HFFc6 (cell line): ENCODE measurements around the gene CDH5. TPM values are rescaled to one million over a fixed set of nuclear protein-coding genes. Genes with fewer than 3 reads are reported as not detected.

ENCODE experiments used
- DNase-seq: peaks from one replicate; pipeline ENCODE4 v3.0.0-alpha.2; 2018
- H3K27ac Mint-ChIP-seq: 2 replicates; pipeline ENCODE4 v1.8.0; 2020; ENCODE audit warnings: mild to moderate bottlenecking, mixed read lengths
- H3K27me3 Mint-ChIP-seq: 2 replicates; pipeline ENCODE4 v1.8.0; 2021; ENCODE audit warnings: mild to moderate bottlenecking, moderate library complexity, mixed read lengths; ENCODE audit not compliant: insufficient read depth
- H3K36me3 Mint-ChIP-seq: 2 replicates; pipeline ENCODE4 v1.8.0; 2021; ENCODE audit warnings: low read depth, mixed read lengths
- H3K4me1 Mint-ChIP-seq: 2 replicates; pipeline ENCODE4 v1.8.0; 2020; ENCODE audit warnings: low read depth, mixed read lengths
- H3K4me3 Mint-ChIP-seq: 2 replicates; pipeline ENCODE4 v1.8.0; 2020; ENCODE audit warnings: mild to moderate bottlenecking, moderate library complexity, mixed read lengths
- H3K9me3 Mint-ChIP-seq: 2 replicates; pipeline ENCODE4 v1.8.0; 2020; ENCODE audit warnings: mild to moderate bottlenecking, mixed read lengths
- CTCF ChIP-seq: fragments of 200-600 bp; sonication (generic); IDR thresholded peaks from 2 replicates; pipeline ENCODE4 v1.5.0; 2021; ENCODE audit warnings: antibody characterized with exemption, mild to moderate bottlenecking
- total RNA-seq, 6 experiments: library from RNA; stranded (reverse); fragmentation: NEBNext Ultra II Directional; extraction: Animal tissue kit (Norgen Biotek cat#: 25700); gene quantifications; 2 replicates in 1 of 6; 3 replicates in 5 of 6; pipeline ENCODE4 v1.2.3, GENCODE V29; 2021

Gene CDH5
- total RNA-seq, 6 experiments from 2014 or later = not detected

DNA sequence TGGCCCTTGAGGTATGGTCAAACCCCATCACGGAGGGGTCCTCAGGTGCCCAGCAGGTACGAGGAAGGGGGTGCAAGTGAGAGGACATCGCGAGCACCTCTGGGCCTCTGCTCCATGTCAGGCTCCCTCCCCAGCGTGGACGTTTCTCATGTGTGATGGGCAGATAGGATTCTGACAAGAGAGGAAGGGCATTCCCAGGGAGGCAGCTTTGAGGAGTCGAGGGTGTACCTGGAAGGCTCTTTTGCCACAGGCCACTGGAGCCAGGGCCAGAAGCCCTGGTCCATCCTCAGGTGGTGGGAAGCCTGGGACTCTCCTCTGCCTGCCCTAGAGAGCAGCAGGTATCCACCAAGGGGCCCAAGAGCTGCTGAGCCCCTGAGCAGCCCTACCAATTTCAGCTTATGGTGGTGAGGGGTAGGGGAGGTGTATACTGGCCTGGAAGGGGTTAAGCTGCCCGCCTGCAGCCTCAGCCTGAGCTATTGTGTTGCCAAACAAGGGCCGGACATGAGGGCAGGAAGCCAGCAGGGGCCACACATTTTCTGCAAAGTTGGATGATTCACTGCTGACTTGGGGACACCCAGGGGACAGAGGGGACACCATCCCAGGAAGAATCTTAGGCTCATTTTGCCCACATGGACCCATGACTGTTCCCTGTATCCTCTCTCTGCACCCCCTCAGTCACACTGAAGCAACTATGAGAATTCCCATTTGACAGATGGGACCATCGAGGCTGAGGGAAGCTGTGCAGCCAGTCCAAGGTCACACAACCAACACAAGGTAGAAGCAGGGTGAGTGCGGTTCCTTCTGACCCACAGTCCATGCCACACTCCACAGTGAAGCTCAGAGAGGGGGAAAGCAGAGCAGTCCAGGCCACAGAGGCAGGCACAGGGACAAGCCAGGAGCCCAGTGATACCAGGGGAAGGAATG is 1.7 kb downstream of the CDH5 start:
- Mint-ChIP-seq H3K27ac (no peak overlapping the region), H3K4me1 (peaks cover 11% of the 10 kb centered on the region; the same call in 1 of the 2 replicates), H3K4me3 (no peak overlapping the region), H3K36me3 (no peaks in the 10 kb centered on the region), H3K9me3 (no peaks in the 10 kb centered on the region), H3K27me3 (peaks cover 27% of the 10 kb centered on the region)
- no peak for DNase-seq
- TF ChIP-seq CTCF = no peak

GRCh38 chr16:66369055-66369592 is 2.6 kb downstream of the CDH5 start:
- DNase-seq = no peak
- no peak overlapping the region for H3K4me3 Mint-ChIP-seq
- no peak overlapping the region for H3K27ac Mint-ChIP-seq

DNA sequence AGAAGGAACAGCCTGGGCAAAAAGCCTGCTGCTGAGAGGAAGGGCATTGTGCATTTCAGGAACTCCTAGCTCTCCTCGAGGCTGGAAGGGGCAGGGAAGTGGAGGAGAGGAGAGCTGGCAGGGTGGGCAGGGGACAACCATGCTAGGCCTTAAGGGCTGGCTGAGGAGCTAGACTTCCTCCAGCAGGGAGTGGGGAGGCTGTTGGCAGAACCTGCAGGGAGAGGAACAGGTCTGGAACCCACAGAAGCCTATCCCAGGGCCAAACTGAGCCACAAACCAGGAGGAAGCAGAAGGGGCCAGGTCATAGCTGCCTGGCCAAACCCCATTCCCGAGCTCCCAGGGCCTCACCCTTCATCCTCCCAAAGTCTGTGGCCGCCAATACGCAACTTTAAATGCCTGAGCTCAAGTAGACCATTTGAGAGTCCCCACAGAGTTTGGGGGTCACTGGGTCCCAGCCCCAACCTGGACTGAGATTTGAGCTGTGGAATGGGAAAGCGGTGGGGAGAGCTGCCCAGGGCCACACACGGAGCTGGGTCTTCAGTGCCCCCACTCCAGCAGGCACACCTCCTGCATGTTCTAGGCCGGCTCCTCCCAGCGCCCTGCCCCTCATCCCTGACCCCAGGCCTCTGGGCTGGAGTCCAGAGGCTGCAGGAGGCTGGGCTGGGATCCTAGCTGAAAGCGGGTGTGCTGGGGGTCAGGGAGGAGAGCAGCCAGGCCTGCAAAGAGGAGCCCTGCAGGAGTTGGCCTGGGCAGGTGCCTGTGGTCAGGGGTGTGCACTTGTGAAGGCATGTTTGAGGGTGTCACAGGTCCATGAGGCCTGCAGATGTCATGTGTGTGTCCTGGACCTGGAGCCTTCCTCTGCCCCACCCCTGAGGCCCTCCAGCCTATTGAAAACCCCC is 4.5 kb downstream of the CDH5 start:
- Mint-ChIP-seq H3K27ac (no peak overlapping the region), H3K4me1 (no peaks in the 10 kb centered on the region), H3K9me3 (no peaks in the 10 kb centered on the region), H3K4me3 (no peak overlapping the region), H3K36me3 (no peaks in the 10 kb centered on the region), H3K27me3 (peaks cover 15% of the 10 kb centered on the region)
- DNase-seq = no peak
- no peak for TF ChIP-seq CTCF

More at GRCh38 chr16:66369055-66369592, 2.6 kb downstream of the CDH5 start:
- H3K36me3 Mint-ChIP-seq = no peaks in the 10 kb centered on the region
- H3K4me1 Mint-ChIP-seq = peaks cover 11% of the 10 kb centered on the region; the same call in 1 of the 2 replicates
- TF ChIP-seq CTCF = no peak
- H3K27me3 Mint-ChIP-seq = peaks cover 26% of the 10 kb centered on the region
- H3K9me3 Mint-ChIP-seq = no peaks in the 10 kb centered on the region

GRCh38 chr16:66372078-66372897 is 5.8 kb downstream of the CDH5 start:
- no peaks in the 10 kb centered on the region for H3K36me3 Mint-ChIP-seq
- H3K4me3 Mint-ChIP-seq = no peak overlapping the region
- no peak for TF ChIP-seq CTCF
- H3K9me3 Mint-ChIP-seq = no peaks in the 10 kb centered on the region
- peaks cover 19% of the 10 kb centered on the region for H3K27me3 Mint-ChIP-seq
- H3K4me1 Mint-ChIP-seq = no peaks in the 10 kb centered on the region
- DNase-seq = no peak
- H3K27ac Mint-ChIP-seq = no peak overlapping the region

DNA sequence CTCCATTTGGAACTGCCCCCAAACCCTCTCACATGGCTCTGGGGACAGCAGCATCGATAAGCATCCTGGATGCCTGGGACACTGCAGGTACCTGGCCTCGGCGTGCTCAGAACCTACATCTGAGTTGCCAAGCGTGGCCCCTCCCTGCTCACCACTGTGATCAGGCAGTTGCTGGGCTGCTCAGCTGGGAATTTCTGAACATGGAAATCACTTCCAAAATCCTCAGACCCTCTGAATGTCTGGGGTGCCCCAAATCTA is 6.3 kb downstream of the CDH5 start:
- TF ChIP-seq CTCF = no peak
- Mint-ChIP-seq H3K27ac (no peak overlapping the region), H3K27me3 (peaks cover 18% of the 10 kb centered on the region), H3K9me3 (no peaks in the 10 kb centered on the region), H3K36me3 (no peaks in the 10 kb centered on the region), H3K4me1 (no peaks in the 10 kb centered on the region), H3K4me3 (no peak overlapping the region)
- no peak for DNase-seq
